Lower leg skin (tissue), 4 donors: Measurements from ENCODE around the gene CDAN1. TPM values are rescaled to one million over a fixed set of nuclear protein-coding genes. Genes with fewer than 3 reads are reported as not detected.
A peak's percentile ranks its signal among the peaks of the same experiment; 100 is the strongest.
"Not testable (repeated sequence)": the region's sequence is repeated elsewhere in the genome, so short reads cannot be mapped to it uniquely, and the experiment has no call there.

ENCODE experiments used
- DNase-seq, 2 donors: peaks; one replicate each; pipeline ENCODE4 v3.0.0-alpha.2; 2019; ENCODE audit warnings: low spot score in 2 of 2
- H3K4me3 ChIP-seq: fragments of 200-600 bp; sonication (generic); 2 replicates; pipeline ENCODE4 v1.5.1; 2017; ENCODE audit warnings: mild to moderate bottlenecking, low read depth; ENCODE audit not compliant: poor library complexity, severe bottlenecking
- CTCF ChIP-seq, 3 donors: fragments of 450-650 bp; IDR thresholded peaks; one replicate each; pipeline ENCODE4 v1.5.1; 2016; ENCODE audit warnings: antibody characterized with exemption in 3 of 3, mild to moderate bottlenecking in 3 of 3, moderate library complexity in 2 of 3
- POLR2A ChIP-seq, 2 donors: fragments of 450-650 bp; IDR thresholded peaks; one replicate each; pipeline ENCODE4 v1.6.1; 2016 to 2017; ENCODE audit warnings: antibody characterized with exemption in 2 of 2, mild to moderate bottlenecking in 1 of 2, moderate library complexity in 1 of 2
- WGBS, 2 donors: methylation state at CpG; one replicate each; pipeline ENCODE4 v1.1.5; 2018; 5-methylcytosine and 5-hydroxymethylcytosine counted together
- intact Hi-C: fragments of 100-400 bp; cut with DNase I; formaldehyde crosslinking; loops from one replicate; pipeline ENCODE4 v1.15.0; 2023; ENCODE audit warnings: low total_unique reads
- total RNA-seq, 4 donors: library from RNA; depleted of rRNA; stranded (reverse); fragments of >200 nt; gene quantifications; one replicate each; pipeline ENCODE4 v1.1.0, GENCODE V29; 2016

CDAN1 gene
- total RNA-seq, 4 donors from 2014 or later = 10.5 to 16.0 (median 14.0) TPM

- intact Hi-C loops = no loop called here
- H3K4me3 ChIP-seq = no peak overlapping the region
- TF ChIP-seq CTCF (IDR thresholded peaks at IDR 0.05) (no peak), POLR2A (IDR thresholded peaks at IDR 0.05) (no peak)
- no peak for DNase-seq
- 92 to 99% methylated on average over 4 of the region's 4 CpGs for WGBS, 2 donors
Observed at GRCh38 chr15:42687740-42688139, 49.2 kb downstream of the CDAN1 start.

- no peak for DNase-seq
- TF ChIP-seq POLR2A (IDR thresholded peaks at IDR 0.05) = no peak
- no peak for TF ChIP-seq CTCF (IDR thresholded peaks at IDR 0.05)
- WGBS, 2 donors = 94% methylated on average over 8 of the region's 8 CpGs
- intact Hi-C loops = no loop called here
- no peak overlapping the region for H3K4me3 ChIP-seq
Observed at GRCh38 chr15:42686281-42686680, 50.6 kb downstream of the CDAN1 start.

GRCh38 chr15:42681119-42681518, 55.8 kb downstream of the CDAN1 start:
- intact Hi-C loops = no loop called here
- WGBS, 2 donors = 95 to 96% methylated on average over 6 of the region's 6 CpGs
- TF ChIP-seq POLR2A (IDR thresholded peaks at IDR 0.05) = no peak
- no peak for TF ChIP-seq CTCF (IDR thresholded peaks at IDR 0.05)
- no peak overlapping the region for H3K4me3 ChIP-seq
- DNase-seq = no peak

GRCh38 chr15:42680142-42680482, 56.8 kb downstream of the CDAN1 start:
- H3K4me3 ChIP-seq, intact Hi-C loops: not testable (repeated sequence)
- WGBS, 2 donors = 80 to 83% methylated on average over 5 of the region's 5 CpGs

GRCh38 chr15:42679285-42680141, 57.4 kb downstream of the CDAN1 start:
- 56 to 65% methylated on average over 7 of the region's 7 CpGs for WGBS, 2 donors
- no peak overlapping the region for H3K4me3 ChIP-seq
- intact Hi-C loops = no loop called here
- peak in 1 of 2 donors; percentile 26 for DNase-seq
- TF ChIP-seq POLR2A (IDR thresholded peaks at IDR 0.05) (no peak), CTCF (IDR thresholded peaks at IDR 0.05) (no peak)

More at GRCh38 chr15:42680142-42680482, 56.8 kb downstream of the CDAN1 start:
- not testable (repeated sequence) for DNase-seq

GRCh38 chr15:42675021-42675420, 61.9 kb downstream of the CDAN1 start:
- TF ChIP-seq POLR2A (IDR thresholded peaks at IDR 0.05) (no peak), CTCF (IDR thresholded peaks at IDR 0.05) (no peak)
- intact Hi-C loops = no loop called here
- no peak overlapping the region for H3K4me3 ChIP-seq
- DNase-seq = no peak
- WGBS, 2 donors = 96 to 98% methylated on average over 1 of the region's 1 CpG
